Measurements from ENCODE around the gene CAMK2D.

CAMK2D gene

DNA sequence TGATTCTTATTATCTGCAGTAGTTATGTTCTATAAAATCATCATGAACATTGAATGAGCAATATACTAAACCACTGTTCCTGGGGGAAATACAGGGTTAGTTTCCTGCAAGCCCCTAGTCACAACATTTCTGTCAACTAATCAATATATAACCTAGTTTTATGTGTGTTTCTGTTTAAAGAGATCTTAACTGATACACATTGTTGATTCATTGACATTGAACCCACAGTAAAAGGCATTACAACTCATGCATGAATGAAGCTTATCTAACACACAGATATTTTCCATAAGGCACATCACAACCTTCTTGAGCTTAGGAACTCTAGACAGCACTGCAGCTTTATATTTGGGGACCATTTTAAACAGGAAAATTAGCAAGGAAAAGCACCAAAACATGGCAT, 134.2 kb downstream of the CAMK2D start:
- no peak overlapping the region for H2BK120ac ChIP-seq (ENCODE audit: low read depth, low read length)
- no peak overlapping the region for H3K18ac ChIP-seq (ENCODE audit: low read length)
- no peak overlapping the region for H4K5ac ChIP-seq (ENCODE audit: low read length)
- H3K9ac ChIP-seq (ENCODE audit: low read length): no peak overlapping the region
- H3K27me3 ChIP-seq (ENCODE audit: insufficient read depth, low read length, poor library complexity): no peaks in the 10 kb centered on the region
- no peaks in the 10 kb centered on the region for H3K4me1 ChIP-seq (ENCODE audit: control insufficient read depth, low read depth, low read length)
- no peak overlapping the region for H2BK15ac ChIP-seq (replicated peaks; ENCODE audit: low read depth)
- no peaks in the 10 kb centered on the region for H3K36me3 ChIP-seq (ENCODE audit: control insufficient read depth, insufficient read depth, low read length)
- H3K4ac ChIP-seq (ENCODE audit: low read depth, low read length): no peak overlapping the region
- no peak overlapping the region for H3K23ac ChIP-seq (ENCODE audit: low read length)
- DNase-seq: no peak
- no peaks in the 10 kb centered on the region for H3K79me1 ChIP-seq (ENCODE audit: low read length)
- H3K56ac ChIP-seq (ENCODE audit: low read length): no peak overlapping the region
- no peaks in the 10 kb centered on the region for H3K79me2 ChIP-seq (ENCODE audit: control insufficient read depth, insufficient read depth, low read length)
- H3K4me3 ChIP-seq (ENCODE audit: low read length): no peak overlapping the region
- H3K4me2 ChIP-seq (ENCODE audit: low read length): no peak overlapping the region
- no peak overlapping the region for H2BK5ac ChIP-seq (ENCODE audit: low read length)
- H2AK5ac ChIP-seq (ENCODE audit: low read length): no peak overlapping the region
- H4K8ac ChIP-seq (ENCODE audit: low read depth, low read length): no peak overlapping the region
- H3K27ac ChIP-seq (ENCODE audit: low read depth, low read length): no peak overlapping the region

DNA sequence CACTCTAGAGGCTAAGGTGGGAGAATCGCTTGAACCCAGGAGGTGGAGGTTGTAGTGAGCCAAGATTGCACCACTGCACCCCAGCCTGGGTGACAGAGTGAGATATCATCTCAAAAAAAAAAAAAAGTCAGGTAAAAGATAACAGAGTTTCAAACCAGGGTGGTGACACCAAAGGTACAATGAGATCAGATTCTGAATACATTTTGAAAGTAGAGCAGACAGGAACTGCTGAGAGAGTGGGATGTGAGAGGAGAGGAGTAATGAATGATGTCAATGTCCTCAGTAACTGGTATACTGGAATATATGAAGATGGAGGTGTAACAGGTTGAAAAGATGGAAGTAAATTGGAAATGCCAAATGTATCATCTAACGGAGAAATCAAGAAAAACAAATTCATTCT, 135.6 kb downstream of the CAMK2D start:
- no peak for DNase-seq
- WGBS (ENCODE audit: extremely low coverage, insufficient coverage, low lambda C conversion rate): no CpG with 5 or more reads among the region's 2 CpGs
- Histone ChIP-seq H3K23ac (ENCODE audit: low read length) (no peak overlapping the region), H2BK5ac (ENCODE audit: low read length) (no peak overlapping the region), H3K27me3 (ENCODE audit: insufficient read depth, low read length, poor library complexity) (no peaks in the 10 kb centered on the region), H2BK120ac (ENCODE audit: low read depth, low read length) (no peak overlapping the region), H2AK5ac (ENCODE audit: low read length) (no peak overlapping the region), H3K4me2 (ENCODE audit: low read length) (no peak overlapping the region), H2BK15ac (replicated peaks; ENCODE audit: low read depth) (no peak overlapping the region), H3K4ac (ENCODE audit: low read depth, low read length) (no peak overlapping the region), H4K5ac (ENCODE audit: low read length) (no peak overlapping the region), H3K79me2 (ENCODE audit: control insufficient read depth, insufficient read depth, low read length) (no peaks in the 10 kb centered on the region), H3K79me1 (ENCODE audit: low read length) (no peaks in the 10 kb centered on the region), H3K9ac (ENCODE audit: low read length) (no peak overlapping the region), H3K27ac (ENCODE audit: low read depth, low read length) (no peak overlapping the region), H3K56ac (ENCODE audit: low read length) (no peak overlapping the region), H3K4me1 (ENCODE audit: control insufficient read depth, low read depth, low read length) (no peaks in the 10 kb centered on the region), H3K4me3 (ENCODE audit: low read length) (no peak overlapping the region), H4K8ac (ENCODE audit: low read depth, low read length) (no peak overlapping the region), H3K18ac (ENCODE audit: low read length) (no peak overlapping the region), H3K36me3 (ENCODE audit: control insufficient read depth, insufficient read depth, low read length) (no peaks in the 10 kb centered on the region)

DNA sequence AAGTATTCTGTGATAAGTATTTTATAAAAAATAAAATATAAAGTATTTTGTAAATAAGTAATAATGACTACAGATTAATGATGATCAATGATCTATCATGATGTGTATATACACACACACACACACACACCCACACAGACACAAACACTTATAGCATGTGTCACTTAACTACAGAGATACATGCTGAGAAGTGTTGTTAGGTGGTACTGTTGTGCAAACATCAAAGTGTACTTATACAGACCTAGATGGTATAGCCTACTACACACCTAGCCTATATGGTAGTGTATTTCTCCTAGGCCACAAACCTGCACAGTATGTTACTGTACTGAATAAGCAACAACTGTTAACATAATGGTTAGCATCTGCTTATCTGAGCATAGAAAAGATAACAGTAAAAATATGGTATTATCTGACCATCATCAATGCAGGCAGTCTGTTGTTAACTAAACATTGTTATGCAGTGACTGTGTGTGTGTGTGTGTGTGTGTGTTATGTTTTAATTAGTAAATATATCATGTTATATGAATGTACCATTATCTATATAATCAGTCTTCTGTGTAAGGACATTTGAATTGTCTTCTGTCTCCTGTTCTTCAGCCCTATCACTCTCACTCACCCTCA, 138.2 kb downstream of the CAMK2D start:
- no peaks in the 10 kb centered on the region for H3K27me3 ChIP-seq (ENCODE audit: insufficient read depth, low read length, poor library complexity)
- no peak overlapping the region for H4K5ac ChIP-seq (ENCODE audit: low read length)
- H3K4me3 ChIP-seq (ENCODE audit: low read length): no peak overlapping the region
- H3K27ac ChIP-seq (ENCODE audit: low read depth, low read length): no peak overlapping the region
- H3K4ac ChIP-seq (ENCODE audit: low read depth, low read length): no peak overlapping the region
- H3K56ac ChIP-seq (ENCODE audit: low read length): no peak overlapping the region
- H2BK15ac ChIP-seq (replicated peaks; ENCODE audit: low read depth): no peak overlapping the region
- no peak overlapping the region for H3K4me2 ChIP-seq (ENCODE audit: low read length)
- no peaks in the 10 kb centered on the region for H3K4me1 ChIP-seq (ENCODE audit: control insufficient read depth, low read depth, low read length)
- H3K79me1 ChIP-seq (ENCODE audit: low read length): no peaks in the 10 kb centered on the region
- H3K9ac ChIP-seq (ENCODE audit: low read length): no peak overlapping the region
- H3K79me2 ChIP-seq (ENCODE audit: control insufficient read depth, insufficient read depth, low read length): no peaks in the 10 kb centered on the region
- no peak overlapping the region for H2BK5ac ChIP-seq (ENCODE audit: low read length)
- H2AK5ac ChIP-seq (ENCODE audit: low read length): no peak overlapping the region
- no peak overlapping the region for H3K23ac ChIP-seq (ENCODE audit: low read length)
- H2BK120ac ChIP-seq (ENCODE audit: low read depth, low read length): no peak overlapping the region
- no peak for DNase-seq
- H4K8ac ChIP-seq (ENCODE audit: low read depth, low read length): no peak overlapping the region
- no peak overlapping the region for H3K18ac ChIP-seq (ENCODE audit: low read length)
- H3K36me3 ChIP-seq (ENCODE audit: control insufficient read depth, insufficient read depth, low read length): no peaks in the 10 kb centered on the region

DNA sequence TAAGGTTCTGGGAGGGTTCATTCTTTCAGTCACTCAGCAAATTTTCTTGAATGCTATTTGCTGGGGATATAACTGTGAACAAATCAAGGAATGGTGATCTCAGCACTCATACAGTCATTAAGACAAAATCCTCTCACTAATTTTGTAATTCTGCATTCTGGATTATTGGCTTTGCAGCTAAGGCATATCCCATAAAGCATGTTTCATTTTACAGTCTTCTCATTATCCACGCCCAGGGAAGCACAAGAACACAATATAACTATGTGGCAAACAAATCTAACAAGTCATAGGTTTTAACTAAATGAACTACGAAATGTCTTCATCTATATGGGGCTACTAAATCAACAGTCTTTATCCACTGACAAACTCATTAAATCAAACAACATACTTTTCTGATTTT, 139.9 kb downstream of the CAMK2D start:
- no peak overlapping the region for H3K9ac ChIP-seq (ENCODE audit: low read length)
- no peaks in the 10 kb centered on the region for H3K36me3 ChIP-seq (ENCODE audit: control insufficient read depth, insufficient read depth, low read length)
- H3K27me3 ChIP-seq (ENCODE audit: insufficient read depth, low read length, poor library complexity): no peaks in the 10 kb centered on the region
- no peaks in the 10 kb centered on the region for H3K79me2 ChIP-seq (ENCODE audit: control insufficient read depth, insufficient read depth, low read length)
- no peak overlapping the region for H2AK5ac ChIP-seq (ENCODE audit: low read length)
- H3K23ac ChIP-seq (ENCODE audit: low read length): no peak overlapping the region
- H4K5ac ChIP-seq (ENCODE audit: low read length): no peak overlapping the region
- no peak overlapping the region for H4K8ac ChIP-seq (ENCODE audit: low read depth, low read length)
- no peaks in the 10 kb centered on the region for H3K79me1 ChIP-seq (ENCODE audit: low read length)
- no peak overlapping the region for H3K4ac ChIP-seq (ENCODE audit: low read depth, low read length)
- H3K27ac ChIP-seq (ENCODE audit: low read depth, low read length): no peak overlapping the region
- no peak for DNase-seq
- H3K56ac ChIP-seq (ENCODE audit: low read length): no peak overlapping the region
- no peak overlapping the region for H2BK5ac ChIP-seq (ENCODE audit: low read length)
- H3K4me1 ChIP-seq (ENCODE audit: control insufficient read depth, low read depth, low read length): no peaks in the 10 kb centered on the region
- no peak overlapping the region for H3K18ac ChIP-seq (ENCODE audit: low read length)
- no peak overlapping the region for H2BK120ac ChIP-seq (ENCODE audit: low read depth, low read length)
- H3K4me2 ChIP-seq (ENCODE audit: low read length): no peak overlapping the region
- H3K4me3 ChIP-seq (ENCODE audit: low read length): no peak overlapping the region
- WGBS (ENCODE audit: extremely low coverage, insufficient coverage, low lambda C conversion rate): no CpG with 5 or more reads among the region's 2 CpGs
- H2BK15ac ChIP-seq (replicated peaks; ENCODE audit: low read depth): no peak overlapping the region

DNA sequence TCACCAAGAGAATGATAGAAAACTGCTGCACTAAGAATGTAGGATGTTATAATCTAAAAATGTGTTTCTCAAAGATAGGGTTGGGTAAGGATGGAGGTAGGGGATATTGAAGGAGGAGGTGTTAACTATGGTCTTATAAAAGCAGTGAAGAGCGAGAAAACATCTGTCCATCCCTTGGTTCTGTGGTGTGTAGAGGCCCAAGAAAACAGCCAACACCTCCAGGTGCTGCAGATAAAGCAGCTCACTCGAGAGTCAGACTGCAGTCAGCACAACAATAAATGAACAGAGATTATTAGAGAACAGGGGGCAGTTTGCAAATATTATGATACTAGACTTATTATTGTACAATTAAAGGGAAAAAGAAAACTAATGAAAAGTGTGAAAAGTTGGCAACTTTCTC, 141.5 kb downstream of the CAMK2D start:
- no peaks in the 10 kb centered on the region for H3K27me3 ChIP-seq (ENCODE audit: insufficient read depth, low read length, poor library complexity)
- no peak overlapping the region for H4K8ac ChIP-seq (ENCODE audit: low read depth, low read length)
- no peak overlapping the region for H3K4me2 ChIP-seq (ENCODE audit: low read length)
- no peak overlapping the region for H2BK120ac ChIP-seq (ENCODE audit: low read depth, low read length)
- H3K27ac ChIP-seq (ENCODE audit: low read depth, low read length): no peak overlapping the region
- H4K5ac ChIP-seq (ENCODE audit: low read length): no peak overlapping the region
- H2BK5ac ChIP-seq (ENCODE audit: low read length): no peak overlapping the region
- no peak overlapping the region for H3K4me3 ChIP-seq (ENCODE audit: low read length)
- H3K23ac ChIP-seq (ENCODE audit: low read length): no peak overlapping the region
- H3K36me3 ChIP-seq (ENCODE audit: control insufficient read depth, insufficient read depth, low read length): no peaks in the 10 kb centered on the region
- H3K4me1 ChIP-seq (ENCODE audit: control insufficient read depth, low read depth, low read length): no peaks in the 10 kb centered on the region
- H2BK15ac ChIP-seq (replicated peaks; ENCODE audit: low read depth): no peak overlapping the region
- no peak overlapping the region for H3K4ac ChIP-seq (ENCODE audit: low read depth, low read length)
- H3K79me1 ChIP-seq (ENCODE audit: low read length): no peaks in the 10 kb centered on the region
- no peak for DNase-seq
- H3K56ac ChIP-seq (ENCODE audit: low read length): no peak overlapping the region
- no peak overlapping the region for H3K18ac ChIP-seq (ENCODE audit: low read length)
- no peaks in the 10 kb centered on the region for H3K79me2 ChIP-seq (ENCODE audit: control insufficient read depth, insufficient read depth, low read length)
- H3K9ac ChIP-seq (ENCODE audit: low read length): no peak overlapping the region
- no peak overlapping the region for H2AK5ac ChIP-seq (ENCODE audit: low read length)
- WGBS (ENCODE audit: extremely low coverage, insufficient coverage, low lambda C conversion rate): no CpG with 5 or more reads among the region's 2 CpGs

DNA sequence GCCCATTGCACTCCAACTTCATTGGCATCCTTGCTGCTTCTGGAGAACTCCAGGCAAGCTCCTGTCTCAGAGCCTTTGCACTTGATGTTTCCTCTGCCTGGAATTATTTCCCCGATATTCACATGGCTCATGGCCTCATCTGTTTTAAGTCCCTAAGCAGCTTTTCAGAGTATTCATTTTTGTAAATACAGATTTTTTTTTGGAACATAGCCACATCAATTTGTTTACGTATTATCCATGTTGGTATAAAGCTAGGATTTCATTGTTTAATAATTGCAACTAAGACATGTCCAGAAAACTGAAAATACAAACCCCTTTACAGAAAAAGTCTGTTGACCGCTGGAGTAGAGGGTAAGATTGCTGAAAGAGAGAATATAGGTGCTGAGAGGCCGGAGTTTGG, 142.0 kb downstream of the CAMK2D start:
- H2AK5ac ChIP-seq (ENCODE audit: low read length): no peak overlapping the region
- no peaks in the 10 kb centered on the region for H3K4me1 ChIP-seq (ENCODE audit: control insufficient read depth, low read depth, low read length)
- no peak overlapping the region for H2BK120ac ChIP-seq (ENCODE audit: low read depth, low read length)
- no peak overlapping the region for H3K56ac ChIP-seq (ENCODE audit: low read length)
- H3K36me3 ChIP-seq (ENCODE audit: control insufficient read depth, insufficient read depth, low read length): no peaks in the 10 kb centered on the region
- H4K8ac ChIP-seq (ENCODE audit: low read depth, low read length): no peak overlapping the region
- H3K9ac ChIP-seq (ENCODE audit: low read length): no peak overlapping the region
- no peaks in the 10 kb centered on the region for H3K79me1 ChIP-seq (ENCODE audit: low read length)
- H3K23ac ChIP-seq (ENCODE audit: low read length): no peak overlapping the region
- H3K4ac ChIP-seq (ENCODE audit: low read depth, low read length): no peak overlapping the region
- no peak for DNase-seq
- H3K27me3 ChIP-seq (ENCODE audit: insufficient read depth, low read length, poor library complexity): no peaks in the 10 kb centered on the region
- no peak overlapping the region for H3K27ac ChIP-seq (ENCODE audit: low read depth, low read length)
- no peak overlapping the region for H2BK5ac ChIP-seq (ENCODE audit: low read length)
- no CpG with 5 or more reads among the region's 4 CpGs for WGBS (ENCODE audit: extremely low coverage, insufficient coverage, low lambda C conversion rate)
- H3K18ac ChIP-seq (ENCODE audit: low read length): no peak overlapping the region
- H4K5ac ChIP-seq (ENCODE audit: low read length): no peak overlapping the region
- H2BK15ac ChIP-seq (replicated peaks; ENCODE audit: low read depth): no peak overlapping the region
- H3K4me3 ChIP-seq (ENCODE audit: low read length): no peak overlapping the region
- no peaks in the 10 kb centered on the region for H3K79me2 ChIP-seq (ENCODE audit: control insufficient read depth, insufficient read depth, low read length)
- no peak overlapping the region for H3K4me2 ChIP-seq (ENCODE audit: low read length)

Measured in mesendoderm (in vitro differentiated cells).